ENCODE results near the gene DNAJB9.
"Not testable (repeated sequence)": the region's sequence is repeated elsewhere in the genome, so short reads cannot be mapped to it uniquely, and the experiment has no call there.

DNAJB9 gene

DNA sequence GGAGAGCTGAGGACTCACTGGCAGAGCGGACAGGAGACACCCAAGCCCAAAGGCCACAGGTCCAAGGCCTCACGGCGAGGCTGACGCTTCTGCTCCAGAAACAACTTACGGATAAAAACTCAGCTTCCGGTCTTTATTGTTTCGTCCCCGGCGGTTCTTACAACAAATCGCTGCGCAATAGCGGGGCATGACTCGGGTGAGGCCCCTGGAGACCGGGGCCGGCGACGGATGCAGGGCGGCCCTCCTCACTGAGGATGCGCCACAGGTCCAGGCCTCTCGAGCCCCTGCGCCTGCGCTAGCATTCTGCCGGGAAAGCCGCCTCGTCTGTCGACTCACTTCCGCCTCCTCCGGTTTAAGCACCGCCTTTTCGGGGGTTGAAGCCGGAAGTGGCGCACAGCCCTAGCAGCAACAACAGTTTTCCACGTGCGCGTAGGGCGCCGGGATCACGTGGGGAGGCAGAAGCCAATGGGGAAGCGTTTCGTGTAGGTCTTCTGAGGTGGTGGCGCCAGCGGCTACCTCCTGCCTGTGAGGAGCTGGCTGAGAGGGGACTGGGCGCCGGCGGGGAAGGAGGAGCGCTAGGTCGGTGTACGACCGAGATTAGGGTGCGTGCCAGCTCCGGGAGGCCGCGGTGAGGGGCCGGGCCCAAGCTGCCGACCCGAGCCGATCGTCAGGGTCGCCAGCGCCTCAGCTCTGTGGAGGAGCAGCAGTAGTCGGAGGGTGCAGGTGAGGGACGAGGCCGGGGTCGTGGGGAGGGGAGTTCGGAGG lies at the start of gene DNAJB9, which contains the start of gene THAP5:
Gene DNAJB9, plus strand, starts transcription at position 494 of the 765 bp plus-strand sequence. CDS start 1,853 bp downstream, outside the sequence.
Gene THAP5, minus strand, starts transcription at position 326 of the 765 bp plus-strand sequence. Its CDS starts 137 bp downstream, at position 189.
- TF ChIP-seq POLR2A (IDR thresholded peaks at IDR 0.05; ENCODE audit: low read length) (peak; percentile 99), GATA1 (IDR thresholded peaks at IDR 0.05; ENCODE audit: low read depth, low read length) (no peak)

DNA sequence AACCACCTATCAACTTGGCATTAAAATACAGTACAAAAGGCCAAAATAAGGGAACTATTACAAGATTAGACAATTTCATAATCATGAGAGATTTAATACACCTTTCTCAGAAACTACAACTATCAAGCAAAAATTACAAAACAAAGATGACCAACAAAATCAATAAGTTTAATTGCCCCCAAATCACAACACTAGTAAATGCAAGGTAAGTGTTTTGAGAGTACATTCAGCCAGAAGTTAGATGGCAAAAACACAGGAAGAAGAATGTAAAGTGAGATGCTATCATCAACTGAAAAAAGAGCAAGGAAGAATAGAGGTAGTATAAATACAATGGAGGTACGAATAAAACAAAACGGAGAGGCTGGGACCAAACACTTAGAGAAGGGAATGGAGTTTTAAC lies 46.9 kb upstream of the DNAJB9 start:
- no peak for TF ChIP-seq POLR2A (IDR thresholded peaks at IDR 0.05; ENCODE audit: low read length)
- TF ChIP-seq GATA1 (IDR thresholded peaks at IDR 0.05; ENCODE audit: low read depth, low read length) = no peak
- DNase-seq = no peak

More for the DNA sequence above, at the start of gene DNAJB9, which contains the start of gene THAP5:
- DNase-seq = peak; percentile 100

DNA sequence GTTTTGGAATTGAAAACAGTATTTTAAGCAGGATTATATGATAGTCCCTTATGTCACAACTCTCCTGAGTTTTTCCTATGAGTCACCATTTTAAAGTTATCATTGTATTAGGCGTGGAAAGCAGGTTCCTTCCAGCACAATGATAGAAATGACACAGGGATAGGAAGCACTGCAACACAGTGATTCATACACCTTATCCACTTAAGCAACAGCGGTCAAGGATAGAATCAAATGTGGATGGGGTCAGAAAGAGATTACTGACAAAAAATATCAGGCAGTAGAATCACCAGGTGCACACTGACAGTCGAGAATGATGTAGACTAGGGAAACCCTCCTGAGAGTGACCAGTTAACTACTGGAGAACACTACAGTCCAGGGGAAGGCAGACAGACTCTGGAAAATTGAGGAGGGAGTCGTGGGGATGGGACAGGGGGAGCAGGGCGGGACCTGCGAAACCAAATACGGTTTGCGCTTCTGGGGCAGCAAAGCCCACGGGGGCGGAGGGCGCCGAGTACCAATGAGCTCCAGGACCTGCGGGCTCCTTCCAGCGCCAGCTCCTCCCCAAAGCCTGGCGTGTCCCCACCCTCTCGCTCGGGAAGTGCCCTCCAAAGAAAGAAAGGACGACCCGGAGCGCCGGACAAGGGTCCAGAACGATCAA lies 44.2 kb upstream of the DNAJB9 start:
- TF ChIP-seq POLR2A (IDR thresholded peaks at IDR 0.05; ENCODE audit: low read length) (no peak), GATA1 (IDR thresholded peaks at IDR 0.05; ENCODE audit: low read depth, low read length) (no peak)
- DNase-seq = peak in 1 of 2 experiments; percentile 79

DNA sequence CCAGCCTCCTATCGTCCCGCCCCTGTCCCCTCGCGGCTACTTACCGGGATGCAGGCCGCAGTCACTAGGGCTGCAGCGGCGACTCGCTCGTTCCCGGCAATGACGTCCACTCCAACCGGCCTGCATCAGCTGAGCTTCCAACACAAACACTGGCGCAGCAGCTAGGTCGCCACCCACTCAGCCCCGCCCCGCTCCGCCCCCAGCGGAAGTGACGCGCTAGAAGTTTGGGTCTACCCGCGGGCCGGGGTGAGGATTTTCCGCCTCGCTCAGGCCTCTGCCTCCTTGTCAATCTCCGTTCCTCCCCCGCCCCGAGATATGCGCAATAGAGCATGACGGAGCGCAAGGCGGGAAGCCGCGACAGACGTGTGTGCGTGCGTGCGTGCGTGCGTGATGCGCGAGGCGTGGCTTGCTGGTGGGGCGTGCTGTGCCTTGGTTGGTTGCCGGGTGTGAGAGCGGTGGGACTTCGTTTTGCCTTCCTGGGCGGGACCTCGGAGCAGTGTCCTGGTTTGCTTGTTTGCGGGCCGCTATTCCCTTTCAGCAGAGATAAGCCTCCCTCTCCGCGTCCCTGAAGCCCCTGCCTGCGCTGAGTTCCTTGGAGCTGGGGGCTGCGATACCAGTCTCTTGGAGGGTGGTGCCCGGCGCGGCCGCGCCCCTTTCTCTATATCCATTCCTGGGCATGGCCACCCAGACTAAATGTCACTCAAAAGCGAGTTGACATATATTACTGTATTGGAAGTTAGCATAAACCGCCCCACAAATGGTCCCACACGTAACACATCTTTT lies 43.5 kb upstream of the DNAJB9 start, which contains the start of gene PNPLA8:
Gene PNPLA8, minus strand, starts transcription at position 151 of the 783 bp plus-strand sequence. CDS start 10,644 bp downstream, outside the sequence.
- peak; percentile 100 for DNase-seq
- TF ChIP-seq GATA1 (IDR thresholded peaks at IDR 0.05; ENCODE audit: low read depth, low read length) (no peak), POLR2A (IDR thresholded peaks at IDR 0.05; ENCODE audit: low read length) (peak; percentile 96)

DNA sequence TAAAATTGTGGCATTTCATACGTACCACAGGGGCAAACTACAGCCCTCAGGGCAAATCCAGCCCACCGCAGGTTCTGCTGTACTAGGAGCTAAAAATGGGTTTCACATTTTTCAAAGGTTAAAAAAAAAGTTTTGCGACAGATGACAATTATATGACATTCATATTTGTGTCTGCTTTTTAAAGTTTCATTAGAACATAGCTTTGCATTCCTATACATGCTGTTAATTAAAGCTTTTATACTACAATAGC lies 43.0 kb upstream of the DNAJB9 start:
- no peak for DNase-seq
- TF ChIP-seq GATA1 (IDR thresholded peaks at IDR 0.05; ENCODE audit: low read depth, low read length) (no peak), POLR2A (IDR thresholded peaks at IDR 0.05; ENCODE audit: low read length) (no peak)

DNA sequence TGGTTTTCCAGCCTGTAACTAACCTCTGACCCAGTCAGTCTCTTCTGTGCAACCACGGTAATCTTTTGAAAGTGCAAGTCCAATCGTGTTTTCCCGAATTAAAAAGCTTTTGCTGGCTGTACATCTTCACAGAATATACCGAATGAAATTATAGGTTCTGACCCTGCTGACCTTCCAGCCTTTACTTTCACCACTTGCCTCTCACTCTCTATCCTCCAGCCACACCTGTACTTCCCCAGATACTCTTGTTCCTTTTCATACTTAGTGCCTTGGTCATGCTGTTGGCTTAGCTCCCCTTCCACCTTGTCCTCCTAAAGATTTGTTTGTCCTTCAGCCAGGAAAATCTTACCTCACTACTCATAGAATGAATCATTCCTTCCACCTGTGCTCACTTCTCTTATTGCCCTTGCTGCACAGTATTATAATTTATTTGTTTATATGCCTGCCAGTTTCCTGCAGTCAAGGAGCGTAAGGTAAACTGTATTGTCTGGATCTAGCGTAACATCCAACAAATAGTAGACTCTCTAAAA lies 41.4 kb upstream of the DNAJB9 start:
- no peak for TF ChIP-seq POLR2A (IDR thresholded peaks at IDR 0.05; ENCODE audit: low read length)
- TF ChIP-seq GATA1 (IDR thresholded peaks at IDR 0.05; ENCODE audit: low read depth, low read length) = no peak
- DNase-seq = no peak

DNA sequence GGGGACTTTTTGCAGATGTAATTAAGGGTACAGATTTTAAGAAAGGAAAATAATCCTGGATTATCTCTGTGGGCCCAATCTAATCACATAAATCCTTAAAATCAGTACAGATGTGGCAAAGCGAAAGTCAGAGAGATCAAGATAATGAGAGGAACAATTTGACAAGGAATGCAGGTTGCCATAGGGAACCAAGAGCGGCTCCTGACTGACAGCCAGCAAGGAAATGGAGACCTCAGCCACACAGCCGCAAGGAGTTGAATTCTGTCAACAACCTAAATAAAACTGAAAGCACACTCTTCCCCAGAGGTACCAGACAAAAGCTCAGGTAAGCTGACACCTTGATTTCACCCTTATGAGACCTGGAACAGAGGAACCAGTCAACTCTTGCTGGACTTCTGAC lies 40.3 kb upstream of the DNAJB9 start:
- DNase-seq = no peak
- TF ChIP-seq GATA1 (IDR thresholded peaks at IDR 0.05; ENCODE audit: low read depth, low read length) = no peak
- TF ChIP-seq POLR2A (IDR thresholded peaks at IDR 0.05; ENCODE audit: low read length) = no peak

DNA sequence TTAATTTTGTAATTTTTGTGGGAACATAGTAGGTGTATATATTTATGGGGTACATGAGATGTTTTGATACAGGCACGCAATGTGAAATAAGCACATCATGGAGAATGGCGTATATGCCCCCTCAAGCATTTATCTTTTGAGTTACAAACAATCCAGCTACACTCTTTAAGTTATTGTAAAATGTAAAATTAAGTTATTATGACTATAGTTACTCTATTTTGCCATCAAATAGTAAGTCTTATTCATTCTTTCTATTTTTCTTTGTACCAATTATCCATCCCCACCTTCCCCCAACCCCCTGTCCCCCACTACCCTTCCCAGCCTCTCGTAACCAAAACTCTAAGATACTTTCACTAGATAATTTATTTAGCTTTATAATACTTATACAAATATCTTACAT lies 36.0 kb upstream of the DNAJB9 start:
- no peak for DNase-seq
- TF ChIP-seq POLR2A (IDR thresholded peaks at IDR 0.05; ENCODE audit: low read length) (no peak), GATA1 (IDR thresholded peaks at IDR 0.05; ENCODE audit: low read depth, low read length) (no peak)

DNA sequence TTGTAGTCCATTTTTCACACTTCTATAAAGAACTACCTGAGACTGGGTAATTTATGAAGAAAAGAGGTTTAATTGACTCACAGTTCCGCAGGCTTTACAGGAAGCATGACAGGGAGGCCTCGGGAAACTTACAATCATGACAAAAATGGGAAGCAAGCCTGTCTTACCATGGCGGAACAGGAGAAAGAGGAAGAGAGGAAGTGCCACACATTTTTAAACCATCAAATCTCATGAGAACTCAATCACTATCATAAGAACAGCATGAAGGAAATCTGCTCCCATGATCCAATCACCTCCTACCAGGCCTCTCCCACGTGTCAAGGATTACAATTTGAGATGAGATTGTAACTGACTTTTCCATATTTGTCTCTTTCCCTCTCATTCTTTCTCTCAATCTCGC lies 34.4 kb upstream of the DNAJB9 start:
- DNase-seq = peak in 1 of 2 experiments; percentile 9
- TF ChIP-seq GATA1 (IDR thresholded peaks at IDR 0.05; ENCODE audit: low read depth, low read length) = no peak

DNA sequence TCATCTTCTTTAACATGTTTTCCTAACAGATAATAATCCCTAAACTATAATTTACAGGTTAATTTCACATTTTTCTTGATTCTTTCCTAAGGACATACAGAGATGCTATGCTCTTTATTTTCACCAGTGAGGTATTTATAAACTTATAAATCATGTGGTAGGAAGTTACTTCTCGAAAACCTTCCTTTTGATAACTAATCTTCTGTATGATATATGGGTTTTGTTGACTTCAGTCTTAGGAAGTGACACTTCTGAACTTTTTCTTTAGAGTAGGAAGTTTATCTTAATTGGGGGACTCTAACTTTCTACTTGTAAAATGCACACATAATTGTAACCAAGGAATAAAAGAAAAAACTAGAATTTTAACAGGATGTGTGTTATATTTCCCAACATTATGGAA lies 33.9 kb upstream of the DNAJB9 start:
- TF ChIP-seq POLR2A (IDR thresholded peaks at IDR 0.05; ENCODE audit: low read length) = no peak
- TF ChIP-seq GATA1 (IDR thresholded peaks at IDR 0.05; ENCODE audit: low read depth, low read length) = no peak
- no peak for DNase-seq

DNA sequence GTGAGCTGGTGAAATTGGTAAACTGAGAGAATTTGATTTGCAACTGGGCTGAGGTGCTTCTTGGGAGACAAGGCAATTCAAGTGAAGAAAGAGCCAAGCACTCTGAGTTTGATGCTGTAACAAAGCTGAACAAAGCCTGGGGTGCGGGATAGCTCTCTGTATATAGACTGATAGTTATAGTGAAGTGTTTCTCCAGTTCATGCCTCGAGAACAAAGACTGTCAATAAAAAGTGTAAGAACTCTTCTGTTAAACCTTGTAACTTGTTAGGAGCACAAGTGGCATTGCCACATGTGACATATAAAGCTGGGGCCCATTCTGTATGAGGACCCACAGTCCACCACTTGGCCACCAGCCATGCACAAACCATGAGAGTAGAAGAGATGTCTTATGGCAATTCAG lies 32.4 kb upstream of the DNAJB9 start:
- TF ChIP-seq GATA1 (IDR thresholded peaks at IDR 0.05; ENCODE audit: low read depth, low read length) = no peak
- TF ChIP-seq POLR2A (IDR thresholded peaks at IDR 0.05; ENCODE audit: low read length) = no peak
- DNase-seq = peak; percentile 29 to 48

DNA sequence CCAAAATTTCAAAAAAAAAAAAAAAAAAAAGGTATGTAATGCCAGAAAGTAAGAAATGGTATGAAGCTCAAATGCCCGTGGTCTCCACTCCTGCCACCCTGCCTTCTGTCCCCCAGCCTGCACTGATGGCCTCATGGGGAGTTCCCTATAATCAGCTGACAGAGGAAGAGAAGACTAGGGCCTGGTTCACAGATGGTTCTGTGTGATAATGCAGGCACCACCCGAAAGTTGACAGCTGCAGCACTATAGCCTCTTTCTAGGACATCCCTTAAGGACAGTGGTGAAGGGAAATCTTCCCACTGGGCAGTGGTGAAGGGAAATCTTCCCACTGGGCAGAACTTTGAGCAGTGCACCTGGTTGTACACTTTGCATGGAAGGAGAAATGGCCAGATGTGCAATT lies 31.4 kb upstream of the DNAJB9 start:
- TF ChIP-seq POLR2A (IDR thresholded peaks at IDR 0.05; ENCODE audit: low read length) = peak; percentile 49
- DNase-seq = peak; percentile 90 to 96

DNA sequence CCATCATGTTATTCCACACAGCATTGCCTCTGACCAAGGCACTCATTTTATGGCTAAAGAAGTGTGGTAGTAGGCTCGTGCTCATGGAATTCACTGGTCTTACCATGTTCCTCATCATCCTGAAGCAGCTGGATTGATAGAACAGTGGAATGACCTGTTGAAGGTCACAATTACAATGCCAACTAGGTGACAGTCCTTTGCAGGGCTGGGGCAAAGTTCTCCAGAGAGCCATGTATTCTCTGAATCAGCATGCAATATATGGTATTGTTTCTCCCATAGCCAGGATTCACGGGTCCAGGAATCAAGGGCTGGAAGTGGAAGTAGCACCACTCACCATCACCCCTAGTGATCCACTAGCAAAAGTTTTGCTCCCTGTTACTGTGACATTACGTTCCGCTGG lies 31.0 kb upstream of the DNAJB9 start:
- not testable (repeated sequence) for DNase-seq

DNA sequence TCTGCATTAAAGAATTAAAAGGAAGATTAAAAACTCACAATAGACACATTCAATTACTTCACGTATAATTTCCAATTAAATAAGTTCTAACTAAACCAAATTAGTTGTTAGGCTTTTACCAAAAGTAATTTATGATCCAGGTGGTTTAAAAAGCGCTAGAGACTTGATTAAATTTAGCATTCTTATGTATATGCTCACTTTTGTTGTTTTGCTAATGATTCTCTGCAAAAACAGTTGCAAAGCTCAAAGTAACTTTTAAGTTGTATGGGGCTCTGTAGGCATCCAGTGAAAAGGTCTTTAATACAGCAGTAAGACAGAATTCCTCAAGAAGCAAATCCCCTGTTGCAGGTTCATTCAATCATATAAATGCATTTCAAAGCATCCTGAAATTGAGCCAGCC lies 28.2 kb upstream of the DNAJB9 start:
- DNase-seq = no peak
- TF ChIP-seq POLR2A (IDR thresholded peaks at IDR 0.05; ENCODE audit: low read length) (no peak), GATA1 (IDR thresholded peaks at IDR 0.05; ENCODE audit: low read depth, low read length) (no peak)

DNA sequence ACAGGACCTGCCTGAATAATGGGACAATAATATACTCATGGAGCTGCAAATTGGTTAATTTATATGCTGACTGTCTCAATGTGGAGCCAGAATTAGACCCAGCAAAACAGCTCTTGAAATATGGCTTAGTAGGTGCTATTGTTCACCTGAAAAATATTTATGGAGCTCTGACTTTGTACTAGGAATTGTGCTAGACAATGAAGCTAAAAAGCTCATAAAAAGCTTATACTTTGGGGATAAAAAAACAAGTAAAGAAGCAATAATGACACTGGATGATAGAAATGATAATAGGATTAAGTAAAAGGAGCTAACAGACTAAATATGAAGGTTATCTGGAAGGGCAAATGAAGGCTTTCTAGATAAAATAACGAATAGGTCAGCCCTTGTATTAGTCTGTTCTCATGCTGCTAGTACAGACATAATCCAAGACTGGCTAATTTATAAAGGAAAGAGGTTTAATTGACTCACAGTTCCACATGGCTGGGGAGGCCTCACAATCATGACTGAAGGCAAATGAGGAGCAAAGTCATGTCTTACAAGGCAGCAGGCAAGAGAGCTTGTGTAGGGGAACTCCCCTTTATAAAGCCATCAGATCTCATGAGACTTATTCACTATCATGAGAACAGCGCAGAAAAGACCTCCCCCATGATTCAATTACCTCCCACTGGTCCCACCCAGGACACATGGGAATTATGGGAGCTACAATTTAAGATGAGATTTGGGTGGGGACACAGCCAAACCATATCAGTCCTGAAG lies 21.4 kb upstream of the DNAJB9 start:
- peak in 1 of 2 experiments; percentile 5 for DNase-seq

DNA sequence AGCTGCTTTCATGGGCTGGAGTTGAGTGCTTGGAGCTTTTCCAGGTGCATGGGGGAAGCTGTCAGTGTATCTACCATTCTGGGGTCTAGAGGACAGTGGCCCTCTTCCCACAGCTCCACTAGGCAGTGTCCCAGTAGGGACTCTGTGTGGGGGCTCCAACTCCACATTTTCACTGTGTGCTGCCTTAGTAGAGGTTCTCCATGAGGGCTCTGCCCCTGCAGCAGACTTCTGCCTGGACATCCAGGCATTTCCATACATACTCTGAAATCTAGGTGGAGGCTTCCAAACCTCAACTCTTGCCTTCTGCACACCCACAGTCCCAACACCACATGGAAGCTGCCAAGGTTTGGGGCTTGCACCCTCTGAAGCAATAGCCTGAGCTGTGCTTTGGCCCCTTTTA lies 13.0 kb upstream of the DNAJB9 start:
- DNase-seq = not testable (repeated sequence)

All from erythroblast (primary cell).